ENCODE data around the gene KRTAP5-1. TPM values are rescaled to one million over a fixed set of nuclear protein-coding genes. Genes with fewer than 3 reads are reported as not detected.

Gene KRTAP5-1
- total RNA-seq, 6 experiments from 2014 or later = not detected

- no peak overlapping the region for H3K4me3 Mint-ChIP-seq
- no peaks in the 10 kb centered on the region for H3K27me3 Mint-ChIP-seq (ENCODE audit: insufficient read depth)
- H3K4me1 Mint-ChIP-seq (ENCODE audit: low read depth) = no peaks in the 10 kb centered on the region
- DNase-seq = no peak
- H3K27ac Mint-ChIP-seq = no peak overlapping the region
- no peaks in the 10 kb centered on the region for H3K9me3 Mint-ChIP-seq
- no peaks in the 10 kb centered on the region for H3K36me3 Mint-ChIP-seq (ENCODE audit: low read depth)
- TF ChIP-seq, protein P1, sequence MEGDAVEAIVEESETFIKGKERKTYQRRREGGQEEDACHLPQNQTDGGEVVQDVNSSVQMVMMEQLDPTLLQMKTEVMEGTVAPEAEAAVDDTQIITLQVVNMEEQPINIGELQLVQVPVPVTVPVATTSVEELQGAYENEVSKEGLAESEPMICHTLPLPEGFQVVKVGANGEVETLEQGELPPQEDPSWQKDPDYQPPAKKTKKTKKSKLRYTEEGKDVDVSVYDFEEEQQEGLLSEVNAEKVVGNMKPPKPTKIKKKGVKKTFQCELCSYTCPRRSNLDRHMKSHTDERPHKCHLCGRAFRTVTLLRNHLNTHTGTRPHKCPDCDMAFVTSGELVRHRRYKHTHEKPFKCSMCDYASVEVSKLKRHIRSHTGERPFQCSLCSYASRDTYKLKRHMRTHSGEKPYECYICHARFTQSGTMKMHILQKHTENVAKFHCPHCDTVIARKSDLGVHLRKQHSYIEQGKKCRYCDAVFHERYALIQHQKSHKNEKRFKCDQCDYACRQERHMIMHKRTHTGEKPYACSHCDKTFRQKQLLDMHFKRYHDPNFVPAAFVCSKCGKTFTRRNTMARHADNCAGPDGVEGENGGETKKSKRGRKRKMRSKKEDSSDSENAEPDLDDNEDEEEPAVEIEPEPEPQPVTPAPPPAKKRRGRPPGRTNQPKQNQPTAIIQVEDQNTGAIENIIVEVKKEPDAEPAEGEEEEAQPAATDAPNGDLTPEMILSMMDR (IDR thresholded peaks at IDR 0.05) = no peak
Observed at GRCh38 chr11:1561266-1561665, 23.8 kb downstream of the KRTAP5-1 start.

DNA sequence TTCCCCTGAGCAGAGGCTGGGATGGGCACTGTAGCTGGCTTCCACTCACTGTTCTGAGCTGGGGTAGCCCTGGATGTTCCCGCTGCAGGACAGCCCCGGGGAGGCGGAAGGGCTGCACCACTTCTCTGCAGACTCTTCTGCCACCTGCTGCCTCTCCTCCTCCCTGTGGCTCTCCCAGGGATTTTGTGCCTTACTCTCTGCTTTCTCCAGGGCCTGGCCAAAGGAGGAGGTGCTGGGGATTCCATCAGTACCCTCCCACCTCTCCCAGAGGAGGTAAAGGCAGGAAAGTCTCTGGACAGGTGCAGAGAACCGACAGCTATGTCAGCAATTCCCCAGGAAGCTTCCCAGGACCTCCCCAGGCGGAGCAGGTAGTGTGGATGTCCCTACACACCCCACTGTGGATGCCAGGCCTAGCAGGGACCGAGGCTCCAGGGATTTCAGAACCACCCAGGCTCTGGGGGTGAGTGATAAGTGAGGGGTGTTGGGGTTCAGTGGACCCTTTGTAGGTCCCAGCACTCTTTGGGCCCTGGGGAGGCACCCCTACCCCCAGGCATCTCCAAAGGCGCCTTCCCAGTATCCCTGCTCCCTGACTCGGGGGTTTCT lies 24.3 kb downstream of the KRTAP5-1 start:
- no peak for DNase-seq

GRCh38 chr11:1560002-1560648 lies 25.0 kb downstream of the KRTAP5-1 start:
- Mint-ChIP-seq H3K36me3 (ENCODE audit: low read depth) (no peaks in the 10 kb centered on the region), H3K9me3 (no peaks in the 10 kb centered on the region), H3K4me3 (no peak overlapping the region), H3K4me1 (ENCODE audit: low read depth) (no peaks in the 10 kb centered on the region), H3K27ac (no peak overlapping the region), H3K27me3 (ENCODE audit: insufficient read depth) (no peaks in the 10 kb centered on the region)
- TF ChIP-seq, protein P1 (IDR thresholded peaks at IDR 0.05) = no peak
- no peak for DNase-seq

More for the DNA sequence above, 24.3 kb downstream of the KRTAP5-1 start:
- Mint-ChIP-seq H3K4me3 (no peak overlapping the region), H3K27ac (no peak overlapping the region), H3K36me3 (ENCODE audit: low read depth) (no peaks in the 10 kb centered on the region), H3K27me3 (ENCODE audit: insufficient read depth) (no peaks in the 10 kb centered on the region), H3K4me1 (ENCODE audit: low read depth) (no peaks in the 10 kb centered on the region), H3K9me3 (no peaks in the 10 kb centered on the region)
- TF ChIP-seq, protein P1 (IDR thresholded peaks at IDR 0.05) = no peak

DNA sequence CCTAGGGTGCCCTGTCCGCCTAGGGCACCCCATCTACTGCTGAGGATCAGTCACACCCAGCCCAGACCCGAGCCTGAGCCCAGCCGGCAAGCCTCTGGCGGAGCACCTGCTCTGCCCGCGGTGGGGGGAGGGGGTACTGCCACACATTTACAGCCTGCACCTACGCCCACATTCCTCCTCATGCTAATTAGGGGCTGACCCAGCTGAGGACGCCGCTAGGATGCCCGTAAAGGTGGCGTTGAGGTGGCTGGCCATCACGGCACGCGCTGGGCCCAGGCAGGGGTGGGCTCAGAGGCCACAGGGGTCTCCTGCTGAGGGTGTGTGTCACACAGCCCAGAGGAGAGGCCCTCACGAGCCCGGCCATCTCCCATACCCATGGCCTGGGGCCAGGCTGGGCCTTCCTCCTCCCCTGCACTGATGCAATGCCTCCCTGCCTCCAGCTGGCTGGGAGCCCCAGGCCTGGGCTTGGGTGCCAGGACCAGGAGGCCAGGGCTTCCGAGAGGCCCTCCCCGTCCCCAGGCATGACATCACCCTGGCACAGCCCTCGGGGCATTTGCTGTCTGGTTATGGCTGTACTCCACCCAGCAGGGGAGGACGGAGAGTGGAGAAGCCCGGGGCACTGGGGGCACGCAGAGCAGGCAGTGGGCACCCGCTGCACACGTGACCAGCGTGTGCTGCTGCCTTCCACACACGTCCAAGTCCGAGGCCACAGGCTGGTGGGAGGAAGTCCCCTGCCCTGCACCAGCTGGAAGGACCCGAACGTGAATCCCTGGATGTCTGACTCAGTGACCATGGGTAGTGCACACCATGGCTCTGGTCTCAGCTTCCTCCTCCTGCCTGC lies 25.8 kb downstream of the KRTAP5-1 start:
- H3K27me3 Mint-ChIP-seq (ENCODE audit: insufficient read depth) = no peaks in the 10 kb centered on the region
- H3K4me3 Mint-ChIP-seq = no peak overlapping the region
- peak; percentile 45 for DNase-seq

DNA sequence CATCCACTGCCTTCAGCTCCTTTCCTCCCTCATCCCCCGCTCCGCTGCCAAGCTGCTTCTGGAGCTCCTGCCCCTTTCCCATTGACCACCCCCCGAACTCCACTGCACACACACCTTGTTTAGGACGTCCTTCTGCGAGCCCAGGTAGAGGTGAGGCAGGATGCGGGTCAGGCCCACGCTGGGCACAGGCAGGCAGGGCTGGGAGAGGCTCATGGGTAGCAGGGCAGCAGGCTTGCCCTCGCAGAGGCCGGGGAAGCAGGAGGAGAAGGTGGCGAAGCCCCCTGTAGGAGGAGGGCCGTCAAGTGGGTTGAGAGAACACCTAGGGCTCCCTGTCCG lies 26.3 kb downstream of the KRTAP5-1 start:
- DNase-seq = no peak
- no peaks in the 10 kb centered on the region for H3K36me3 Mint-ChIP-seq (ENCODE audit: low read depth)
- TF ChIP-seq, protein P1 (IDR thresholded peaks at IDR 0.05) = no peak
- no peaks in the 10 kb centered on the region for H3K9me3 Mint-ChIP-seq
- no peaks in the 10 kb centered on the region for H3K27me3 Mint-ChIP-seq (ENCODE audit: insufficient read depth)
- H3K27ac Mint-ChIP-seq = no peak overlapping the region
- H3K4me3 Mint-ChIP-seq = no peak overlapping the region
- H3K4me1 Mint-ChIP-seq (ENCODE audit: low read depth) = no peaks in the 10 kb centered on the region

More for the DNA sequence above, 25.8 kb downstream of the KRTAP5-1 start:
- H3K27ac Mint-ChIP-seq = no peak overlapping the region; the same call in 1 of the 2 replicates
- no peaks in the 10 kb centered on the region for H3K36me3 Mint-ChIP-seq (ENCODE audit: low read depth)
- no peaks in the 10 kb centered on the region for H3K4me1 Mint-ChIP-seq (ENCODE audit: low read depth)
- H3K9me3 Mint-ChIP-seq = no peaks in the 10 kb centered on the region
- TF ChIP-seq, protein P1 (IDR thresholded peaks at IDR 0.05) = no peak

Measured in HFFc6 (cell line).